ENCODE measurements around the gene SLC46A2.

SLC46A2 gene

GRCh38 chr9:112878752-112879151 lies 11.9 kb downstream of the SLC46A2 start:
- DNase-seq (ENCODE audit: low read depth) = no peak
- TF ChIP-seq CTCF (IDR thresholded peaks at IDR 0.05; ENCODE audit: low read length, missing control alignments) = no peak
- H3K4me3 ChIP-seq (replicated peaks; ENCODE audit: low read depth, low read length) = no peak overlapping the region

- no peak for DNase-seq (ENCODE audit: low read depth)
- H3K4me3 ChIP-seq (replicated peaks; ENCODE audit: low read depth, low read length) = no peak overlapping the region
- no peak for TF ChIP-seq CTCF (IDR thresholded peaks at IDR 0.05; ENCODE audit: low read length, missing control alignments)
Measured at GRCh38 chr9:112873773-112874405, 16.8 kb downstream of the SLC46A2 start.

GRCh38 chr9:112872019-112872418 lies 18.7 kb downstream of the SLC46A2 start:
- no peak overlapping the region for H3K4me3 ChIP-seq (replicated peaks; ENCODE audit: low read depth, low read length)
- TF ChIP-seq CTCF (IDR thresholded peaks at IDR 0.05; ENCODE audit: low read length, missing control alignments) = no peak
- DNase-seq (ENCODE audit: low read depth) = no peak

GRCh38 chr9:112870556-112870955 lies 20.1 kb downstream of the SLC46A2 start:
- H3K4me3 ChIP-seq (replicated peaks; ENCODE audit: low read depth, low read length) = no peak overlapping the region
- no peak for DNase-seq (ENCODE audit: low read depth)
- no peak for TF ChIP-seq CTCF (IDR thresholded peaks at IDR 0.05; ENCODE audit: low read length, missing control alignments)

GRCh38 chr9:112869917-112870316 lies 20.8 kb downstream of the SLC46A2 start:
- TF ChIP-seq CTCF (IDR thresholded peaks at IDR 0.05; ENCODE audit: low read length, missing control alignments) = no peak
- no peak for DNase-seq (ENCODE audit: low read depth)
- no peak overlapping the region for H3K4me3 ChIP-seq (replicated peaks; ENCODE audit: low read depth, low read length)

- H3K4me3 ChIP-seq (replicated peaks; ENCODE audit: low read depth, low read length) = no peak overlapping the region
- DNase-seq (ENCODE audit: low read depth) = no peak
- no peak for TF ChIP-seq CTCF (IDR thresholded peaks at IDR 0.05; ENCODE audit: low read length, missing control alignments)
Measured at GRCh38 chr9:112869041-112869529, 21.6 kb downstream of the SLC46A2 start.

GRCh38 chr9:112868461-112868860 lies 22.2 kb downstream of the SLC46A2 start:
- H3K4me3 ChIP-seq (replicated peaks; ENCODE audit: low read depth, low read length) = no peak overlapping the region
- TF ChIP-seq CTCF (IDR thresholded peaks at IDR 0.05; ENCODE audit: low read length, missing control alignments) = no peak
- DNase-seq (ENCODE audit: low read depth) = no peak
